HepG2 (cell line): ENCODE data around the gene ZNF382. TPM values are rescaled to one million over a fixed set of nuclear protein-coding genes. Genes with fewer than 3 reads are reported as not detected.

Experiments used
- GZF1 ChIP-seq: sonication (generic); formaldehyde crosslinking; IDR thresholded peaks from 2 replicates; pipeline ENCODE4 v1.5.1; 2020; ENCODE audit warnings: mild to moderate bottlenecking, missing genetic modification reagents
- HIVEP1 ChIP-seq: sonication (generic); formaldehyde crosslinking; IDR thresholded peaks from 2 replicates; pipeline ENCODE4 v1.4.0; 2020; ENCODE audit warnings: mild to moderate bottlenecking, missing genetic modification reagents
- HOXA7 ChIP-seq: sonication (generic); formaldehyde crosslinking; IDR thresholded peaks from 2 replicates; pipeline ENCODE4 v1.8.1; 2022; ENCODE audit warnings: mild to moderate bottlenecking, missing genetic modification reagents, moderate library complexity
- KDM3A ChIP-seq: IDR thresholded peaks from 2 replicates; pipeline ENCODE4 v1.6.1; 2018; ENCODE audit warnings: low read depth, missing compliant biosample characterization
- NFKB2 ChIP-seq: sonication (generic); formaldehyde crosslinking; IDR thresholded peaks from 2 replicates; pipeline ENCODE4 v1.4.0; 2020; ENCODE audit warnings: missing genetic modification reagents, borderline replicate concordance
- NRL ChIP-seq: sonication (generic); formaldehyde crosslinking; IDR thresholded peaks from 2 replicates; pipeline ENCODE4 v1.5.0; 2020; ENCODE audit warnings: missing genetic modification reagents, mild to moderate bottlenecking, moderate library complexity, borderline replicate concordance
- RARG ChIP-seq: sonication (generic); formaldehyde crosslinking; IDR thresholded peaks from 2 replicates; pipeline ENCODE4 v1.4.0; 2020; ENCODE audit warnings: low read depth, mild to moderate bottlenecking, missing genetic modification reagents
- TRIM24 ChIP-seq: sonication (generic); formaldehyde crosslinking; IDR thresholded peaks from 2 replicates; pipeline ENCODE4 v1.8.0; 2022; ENCODE audit warnings: mild to moderate bottlenecking, missing genetic modification reagents
- ZFP1 ChIP-seq: IDR thresholded peaks from 2 replicates; pipeline ENCODE4 v1.6.1; 2016
- ZFY ChIP-seq: sonication (generic); formaldehyde crosslinking; IDR thresholded peaks from 2 replicates; pipeline ENCODE4 v1.4.0; 2020; ENCODE audit warnings: missing genetic modification reagents
- ZKSCAN8 ChIP-seq: IDR thresholded peaks from 2 replicates; pipeline ENCODE4 v1.6.1; 2016; ENCODE audit warnings: borderline replicate concordance, missing genetic modification reagents, missing compliant biosample characterization
- ZNF124 ChIP-seq: sonication (generic); formaldehyde crosslinking; IDR thresholded peaks from 2 replicates; pipeline ENCODE4 v1.4.0; 2020; ENCODE audit warnings: missing genetic modification reagents
- ZNF564 ChIP-seq: sonication (generic); formaldehyde crosslinking; IDR thresholded peaks from 2 replicates; pipeline ENCODE4 v1.8.1; 2023; ENCODE audit warnings: mild to moderate bottlenecking, missing genetic modification reagents
- ZNF781 ChIP-seq: sonication (generic); formaldehyde crosslinking; IDR thresholded peaks from 2 replicates; pipeline ENCODE4 v1.5.1; 2020; ENCODE audit warnings: borderline replicate concordance, mild to moderate bottlenecking, missing genetic modification reagents; ENCODE audit errors: not compliant biosample characterization
- ZNF816 ChIP-seq: sonication (generic); formaldehyde crosslinking; IDR thresholded peaks from 2 replicates; pipeline ENCODE4 v1.8.0; 2022; ENCODE audit warnings: missing genetic modification reagents, mild to moderate bottlenecking, borderline replicate concordance
- polyA plus RNA-seq, 8 experiments: library from polyadenylated mRNA; depleted of rRNA in 3 of 8; stranded (reverse) in 7 of 8; unstranded in 1 of 8; fragments of >200 nt; fragmentation: Illumina TruSeq in 4 of 8; extraction: Trizol in 4 of 8; gene quantifications; 2 replicates each; pipeline versions ENCODE4 v1.2.1 to v1.2.3, GENCODE V29; 2011 to 2016; ENCODE audit warnings: low read depth in 4 of 8, missing spikeins in 1 of 8, mixed read lengths in 1 of 8; ENCODE audit not compliant: insufficient read depth in 1 of 8
- total RNA-seq, 5 experiments: library from RNA; depleted of rRNA; stranded (reverse); fragments of >200 nt; fragmentation: Illumina TruSeq; extraction: Trizol; gene quantifications; 2 replicates each; pipeline ENCODE4 v1.2.3, GENCODE V29; 2016; ENCODE audit warnings: low read depth in 1 of 5
- TF ChIP-seq, protein P1 (sequence below): IDR thresholded peaks from 2 replicates; pipeline ENCODE4 v1.4.0; 2020; ENCODE audit warnings: mild to moderate bottlenecking, missing genetic modification reagents
- TF ChIP-seq, protein P2 (sequence below): IDR thresholded peaks from 2 replicates; pipeline ENCODE4 v1.6.1; 2018; ENCODE audit warnings: missing genetic modification reagents
- TF ChIP-seq, protein P3 (sequence below): sonication (generic); formaldehyde crosslinking; IDR thresholded peaks from 2 replicates; pipeline ENCODE4 v1.5.0; 2020; ENCODE audit warnings: missing genetic modification reagents, mild to moderate bottlenecking, borderline replicate concordance
- TF ChIP-seq, protein P4 (sequence below): sonication (generic); formaldehyde crosslinking; IDR thresholded peaks from 2 replicates; pipeline ENCODE4 v1.5.0; 2020; ENCODE audit warnings: mild to moderate bottlenecking, missing genetic modification reagents
- TF ChIP-seq, protein P5 (sequence below): fragments of 450-650 bp; IDR thresholded peaks from 2 replicates; pipeline ENCODE4 v1.6.1; 2017

ZNF382 gene
- total and polyA plus RNA-seq, 2 of the 13 experiments (the other 11 are each of a cell fraction or from before 2014, with no cell fraction given), result 2.3 to 6.8 TPM

DNA sequence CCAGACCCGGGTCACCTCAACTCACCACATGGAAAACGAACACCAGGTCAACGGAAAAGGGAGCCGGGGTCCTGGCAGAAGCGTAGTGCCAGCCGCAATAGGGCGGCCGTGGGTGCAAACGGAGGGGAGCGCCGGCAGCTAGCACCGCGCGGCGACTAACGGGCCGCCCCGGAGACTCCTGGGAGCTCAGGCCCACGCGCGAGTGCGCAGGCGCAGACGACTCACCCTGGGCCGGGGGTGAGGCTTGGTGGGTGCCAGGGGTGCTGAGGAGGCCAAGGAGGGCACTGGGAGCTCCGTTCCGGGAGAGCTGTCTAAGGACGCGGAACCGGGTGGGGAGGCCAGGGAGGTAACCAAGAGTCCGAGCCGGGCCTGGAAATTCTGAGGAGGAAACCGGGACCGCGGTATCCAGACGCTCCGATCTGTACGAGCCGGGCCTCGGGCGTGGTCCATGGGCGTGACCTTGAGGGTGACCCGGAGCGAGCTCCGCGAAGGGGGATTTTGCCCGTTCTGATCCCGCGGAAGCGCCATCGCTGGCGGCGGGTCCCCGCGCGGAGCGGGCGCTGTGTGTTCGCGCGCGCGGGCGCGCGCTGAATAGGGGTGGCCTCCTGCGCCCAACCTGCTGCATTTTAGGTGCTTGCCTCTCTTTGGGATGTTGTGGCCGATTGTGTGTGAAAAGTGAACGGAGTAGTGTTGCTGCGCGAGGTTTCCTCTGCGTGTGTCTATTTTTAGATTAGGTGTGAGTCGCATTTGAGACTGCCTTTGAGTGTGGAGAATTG lies at the start of gene ZNF382 (continued):
- TF ChIP-seq, protein P1, sequence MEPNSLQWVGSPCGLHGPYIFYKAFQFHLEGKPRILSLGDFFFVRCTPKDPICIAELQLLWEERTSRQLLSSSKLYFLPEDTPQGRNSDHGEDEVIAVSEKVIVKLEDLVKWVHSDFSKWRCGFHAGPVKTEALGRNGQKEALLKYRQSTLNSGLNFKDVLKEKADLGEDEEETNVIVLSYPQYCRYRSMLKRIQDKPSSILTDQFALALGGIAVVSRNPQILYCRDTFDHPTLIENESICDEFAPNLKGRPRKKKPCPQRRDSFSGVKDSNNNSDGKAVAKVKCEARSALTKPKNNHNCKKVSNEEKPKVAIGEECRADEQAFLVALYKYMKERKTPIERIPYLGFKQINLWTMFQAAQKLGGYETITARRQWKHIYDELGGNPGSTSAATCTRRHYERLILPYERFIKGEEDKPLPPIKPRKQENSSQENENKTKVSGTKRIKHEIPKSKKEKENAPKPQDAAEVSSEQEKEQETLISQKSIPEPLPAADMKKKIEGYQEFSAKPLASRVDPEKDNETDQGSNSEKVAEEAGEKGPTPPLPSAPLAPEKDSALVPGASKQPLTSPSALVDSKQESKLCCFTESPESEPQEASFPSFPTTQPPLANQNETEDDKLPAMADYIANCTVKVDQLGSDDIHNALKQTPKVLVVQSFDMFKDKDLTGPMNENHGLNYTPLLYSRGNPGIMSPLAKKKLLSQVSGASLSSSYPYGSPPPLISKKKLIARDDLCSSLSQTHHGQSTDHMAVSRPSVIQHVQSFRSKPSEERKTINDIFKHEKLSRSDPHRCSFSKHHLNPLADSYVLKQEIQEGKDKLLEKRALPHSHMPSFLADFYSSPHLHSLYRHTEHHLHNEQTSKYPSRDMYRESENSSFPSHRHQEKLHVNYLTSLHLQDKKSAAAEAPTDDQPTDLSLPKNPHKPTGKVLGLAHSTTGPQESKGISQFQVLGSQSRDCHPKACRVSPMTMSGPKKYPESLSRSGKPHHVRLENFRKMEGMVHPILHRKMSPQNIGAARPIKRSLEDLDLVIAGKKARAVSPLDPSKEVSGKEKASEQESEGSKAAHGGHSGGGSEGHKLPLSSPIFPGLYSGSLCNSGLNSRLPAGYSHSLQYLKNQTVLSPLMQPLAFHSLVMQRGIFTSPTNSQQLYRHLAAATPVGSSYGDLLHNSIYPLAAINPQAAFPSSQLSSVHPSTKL (CRISPR knock-in tag), result no peak
- TF ChIP-seq, protein P2, sequence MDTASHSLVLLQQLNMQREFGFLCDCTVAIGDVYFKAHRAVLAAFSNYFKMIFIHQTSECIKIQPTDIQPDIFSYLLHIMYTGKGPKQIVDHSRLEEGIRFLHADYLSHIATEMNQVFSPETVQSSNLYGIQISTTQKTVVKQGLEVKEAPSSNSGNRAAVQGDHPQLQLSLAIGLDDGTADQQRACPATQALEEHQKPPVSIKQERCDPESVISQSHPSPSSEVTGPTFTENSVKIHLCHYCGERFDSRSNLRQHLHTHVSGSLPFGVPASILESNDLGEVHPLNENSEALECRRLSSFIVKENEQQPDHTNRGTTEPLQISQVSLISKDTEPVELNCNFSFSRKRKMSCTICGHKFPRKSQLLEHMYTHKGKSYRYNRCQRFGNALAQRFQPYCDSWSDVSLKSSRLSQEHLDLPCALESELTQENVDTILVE (CRISPR knock-in tag), result no peak
- TF ChIP-seq KDM3A (CRISPR knock-in tag) (no peak), HIVEP1 (CRISPR knock-in tag) (no peak; the same call in 1 of the 2 replicates), ZNF124 (CRISPR knock-in tag) (no peak), ZNF781 (CRISPR knock-in tag) (no peak), ZKSCAN8 (CRISPR knock-in tag) (no peak), RARG (CRISPR knock-in tag) (no peak), ZFY (peak; percentile 85), ZNF564 (0 out of 2 replicates have a peak, but pooled peaks have one; percentile 39), NRL (CRISPR knock-in tag) (no peak), GZF1 (CRISPR knock-in tag) (no peak), HOXA7 (CRISPR knock-in tag) (no peak), TRIM24 (CRISPR knock-in tag) (no peak), ZFP1 (CRISPR knock-in tag) (no peak), NFKB2 (CRISPR knock-in tag) (no peak), ZNF816 (no peak)
- TF ChIP-seq, protein P3, sequence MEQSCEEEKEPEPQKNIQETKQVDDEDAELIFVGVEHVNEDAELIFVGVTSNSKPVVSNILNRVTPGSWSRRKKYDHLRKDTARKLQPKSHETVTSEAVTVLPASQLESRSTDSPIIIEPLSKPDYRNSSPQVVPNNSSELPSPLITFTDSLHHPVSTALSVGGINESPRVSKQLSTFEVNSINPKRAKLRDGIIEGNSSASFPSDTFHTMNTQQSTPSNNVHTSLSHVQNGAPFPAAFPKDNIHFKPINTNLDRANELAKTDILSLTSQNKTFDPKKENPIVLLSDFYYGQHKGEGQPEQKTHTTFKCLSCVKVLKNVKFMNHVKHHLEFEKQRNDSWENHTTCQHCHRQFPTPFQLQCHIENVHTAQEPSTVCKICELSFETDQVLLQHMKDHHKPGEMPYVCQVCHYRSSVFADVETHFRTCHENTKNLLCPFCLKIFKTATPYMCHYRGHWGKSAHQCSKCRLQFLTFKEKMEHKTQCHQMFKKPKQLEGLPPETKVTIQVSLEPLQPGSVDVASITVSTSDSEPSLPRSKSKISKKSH (CRISPR knock-in tag), result 0 out of 2 replicates have a peak, but pooled peaks have one; percentile 17
- TF ChIP-seq, protein P4, sequence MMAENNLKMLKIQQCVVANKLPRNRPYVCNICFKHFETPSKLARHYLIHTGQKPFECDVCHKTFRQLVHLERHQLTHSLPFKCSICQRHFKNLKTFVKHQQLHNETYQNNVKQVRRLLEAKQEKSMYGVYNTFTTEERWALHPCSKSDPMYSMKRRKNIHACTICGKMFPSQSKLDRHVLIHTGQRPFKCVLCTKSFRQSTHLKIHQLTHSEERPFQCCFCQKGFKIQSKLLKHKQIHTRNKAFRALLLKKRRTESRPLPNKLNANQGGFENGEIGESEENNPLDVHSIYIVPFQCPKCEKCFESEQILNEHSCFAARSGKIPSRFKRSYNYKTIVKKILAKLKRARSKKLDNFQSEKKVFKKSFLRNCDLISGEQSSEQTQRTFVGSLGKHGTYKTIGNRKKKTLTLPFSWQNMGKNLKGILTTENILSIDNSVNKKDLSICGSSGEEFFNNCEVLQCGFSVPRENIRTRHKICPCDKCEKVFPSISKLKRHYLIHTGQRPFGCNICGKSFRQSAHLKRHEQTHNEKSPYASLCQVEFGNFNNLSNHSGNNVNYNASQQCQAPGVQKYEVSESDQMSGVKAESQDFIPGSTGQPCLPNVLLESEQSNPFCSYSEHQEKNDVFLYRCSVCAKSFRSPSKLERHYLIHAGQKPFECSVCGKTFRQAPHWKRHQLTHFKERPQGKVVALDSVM (CRISPR knock-in tag), result peak; percentile 16; the same call in 1 of the 2 replicates
- TF ChIP-seq, protein P5, sequence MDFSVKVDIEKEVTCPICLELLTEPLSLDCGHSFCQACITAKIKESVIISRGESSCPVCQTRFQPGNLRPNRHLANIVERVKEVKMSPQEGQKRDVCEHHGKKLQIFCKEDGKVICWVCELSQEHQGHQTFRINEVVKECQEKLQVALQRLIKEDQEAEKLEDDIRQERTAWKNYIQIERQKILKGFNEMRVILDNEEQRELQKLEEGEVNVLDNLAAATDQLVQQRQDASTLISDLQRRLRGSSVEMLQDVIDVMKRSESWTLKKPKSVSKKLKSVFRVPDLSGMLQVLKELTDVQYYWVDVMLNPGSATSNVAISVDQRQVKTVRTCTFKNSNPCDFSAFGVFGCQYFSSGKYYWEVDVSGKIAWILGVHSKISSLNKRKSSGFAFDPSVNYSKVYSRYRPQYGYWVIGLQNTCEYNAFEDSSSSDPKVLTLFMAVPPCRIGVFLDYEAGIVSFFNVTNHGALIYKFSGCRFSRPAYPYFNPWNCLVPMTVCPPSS, result no peak
